B cell (primary cell): ENCODE results near the gene PLVAP.

ENCODE experiments used
- CTCF ChIP-seq: fragments of 200-600 bp; IDR thresholded peaks from one replicate; pipeline ENCODE4 v1.8.0; 2022; ENCODE audit warnings: antibody characterized with exemption, mild to moderate bottlenecking
- EZH2 ChIP-seq: IDR thresholded peaks from 2 replicates; pipeline ENCODE4 v1.6.1; 2012; ENCODE audit warnings: borderline replicate concordance, low read depth, mild to moderate bottlenecking, moderate library complexity, low read length; ENCODE audit not compliant: insufficient read depth, poor library complexity, severe bottlenecking

- TF ChIP-seq CTCF (no peak), EZH2 (no peak)
Observed at GRCh38 chr19:17370026-17370587, 7.0 kb downstream of the PLVAP start.
